Left kidney (tissue), 2 donors: ENCODE results near the gene SH2D3C. TPM values are rescaled to one million over a fixed set of nuclear protein-coding genes. Genes with fewer than 3 reads are reported as not detected.
"Not testable (repeated sequence)": the region's sequence is repeated elsewhere in the genome, so short reads cannot be mapped to it uniquely, and the experiment has no call there.

Experiments
- DNase-seq: peaks from one replicate; pipeline ENCODE4 v3.0.0-alpha.2; 2013
- polyA plus RNA-seq: library from polyadenylated mRNA; unstranded; fragments of 120-200 nt; gene quantifications from one replicate; pipeline ENCODE4 v1.2.1, GENCODE V29; 2013; ENCODE audit not compliant: insufficient read length

SH2D3C gene
- polyA plus RNA-seq, 1 donor, result 11.2 TPM

- DNase-seq, result no peak
These were observed 9.4 kb downstream of the SH2D3C start for GRCh38 chr9:127769101-127769500.

GRCh38 chr9:127768698-127769097, 9.8 kb downstream of the SH2D3C start:
- DNase-seq, result no peak

GRCh38 chr9:127767909-127768331, 10.5 kb downstream of the SH2D3C start:
- peak; percentile 71 for DNase-seq

GRCh38 chr9:127767410-127767809, 11.1 kb downstream of the SH2D3C start:
- no peak for DNase-seq

GRCh38 chr9:127765418-127765817, 13.0 kb downstream of the SH2D3C start:
- DNase-seq, result no peak

GRCh38 chr9:127763918-127764384, 14.5 kb downstream of the SH2D3C start:
- DNase-seq, result no peak

GRCh38 chr9:127762111-127762676, 16.3 kb downstream of the SH2D3C start:
- no peak for DNase-seq

GRCh38 chr9:127761491-127761956, 16.9 kb downstream of the SH2D3C start:
- no peak for DNase-seq

- DNase-seq, result no peak
These were observed 17.4 kb downstream of the SH2D3C start for GRCh38 chr9:127761061-127761460.

- no peak for DNase-seq
These were observed 19.6 kb downstream of the SH2D3C start for GRCh38 chr9:127758843-127759242.

- not testable (repeated sequence) for DNase-seq
These were observed 21.7 kb downstream of the SH2D3C start for GRCh38 chr9:127756776-127757175.

GRCh38 chr9:127756233-127756632, 22.2 kb downstream of the SH2D3C start:
- DNase-seq, result no peak

- no peak for DNase-seq
These were observed 23.1 kb downstream of the SH2D3C start for GRCh38 chr9:127755061-127756060.

- no peak for DNase-seq
These were observed 24.1 kb downstream of the SH2D3C start for GRCh38 chr9:127754099-127755060.

GRCh38 chr9:127753622-127754021, 24.8 kb downstream of the SH2D3C start:
- no peak for DNase-seq

GRCh38 chr9:127753148-127753547, 25.3 kb downstream of the SH2D3C start:
- no peak for DNase-seq

GRCh38 chr9:127751269-127752054, 27.0 kb downstream of the SH2D3C start:
- DNase-seq, result no peak

GRCh38 chr9:127749090-127749787, 29.2 kb downstream of the SH2D3C start:
- no peak for DNase-seq

- DNase-seq, result no peak
These were observed 31.4 kb downstream of the SH2D3C start for GRCh38 chr9:127746959-127747569.
